Measurements from ENCODE around the gene DLX6.
A peak's percentile ranks its signal among the peaks of the same experiment; 100 is the strongest.

- TF ChIP-seq CTCF (conservative IDR thresholded peaks at IDR 0.05; ENCODE audit: low read depth in 2 of 2) = no peak
- TF ChIP-seq EZH2 (IDR thresholded peaks at IDR 0.05; ENCODE audit: low read depth, unreplicated experiment) = peak; percentile 88
- no peak for TF ChIP-seq JUNB (IDR thresholded peaks at IDR 0.05; ENCODE audit: unreplicated experiment)
- TF ChIP-seq REST (IDR thresholded peaks at IDR 0.05; ENCODE audit: unreplicated experiment) = no peak
- TF ChIP-seq POLR2AphosphoS5 (IDR thresholded peaks at IDR 0.05; ENCODE audit: low read depth) = no peak
- peak; percentile 48 for TF ChIP-seq EZH2phosphoT487 (IDR thresholded peaks at IDR 0.05; ENCODE audit: unreplicated experiment)
These were observed 9.0 kb upstream of the DLX6 start for GRCh38 chr7:96996111-96996957.

Measured in GM23338 (cell line).